ENCODE data around the gene MAP3K2.

DNA sequence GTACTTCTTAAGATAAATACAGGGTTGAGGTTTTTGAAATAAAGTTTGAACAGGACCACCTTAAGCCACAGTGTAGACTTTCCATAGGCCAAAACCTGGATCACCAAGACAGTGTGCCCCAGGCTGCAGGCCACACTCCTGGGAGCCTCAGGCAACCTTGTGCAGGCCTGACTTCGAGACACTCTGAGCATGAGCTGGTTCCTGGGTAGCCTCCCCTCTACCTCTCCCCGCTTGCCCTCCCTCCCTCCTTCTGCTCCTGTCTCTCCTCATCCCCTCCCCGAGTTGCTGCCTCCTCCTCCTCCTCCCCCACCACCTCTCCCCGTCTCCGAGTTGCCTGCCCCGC is 19.9 kb upstream of the MAP3K2 start:
- TF ChIP-seq, protein P1, sequence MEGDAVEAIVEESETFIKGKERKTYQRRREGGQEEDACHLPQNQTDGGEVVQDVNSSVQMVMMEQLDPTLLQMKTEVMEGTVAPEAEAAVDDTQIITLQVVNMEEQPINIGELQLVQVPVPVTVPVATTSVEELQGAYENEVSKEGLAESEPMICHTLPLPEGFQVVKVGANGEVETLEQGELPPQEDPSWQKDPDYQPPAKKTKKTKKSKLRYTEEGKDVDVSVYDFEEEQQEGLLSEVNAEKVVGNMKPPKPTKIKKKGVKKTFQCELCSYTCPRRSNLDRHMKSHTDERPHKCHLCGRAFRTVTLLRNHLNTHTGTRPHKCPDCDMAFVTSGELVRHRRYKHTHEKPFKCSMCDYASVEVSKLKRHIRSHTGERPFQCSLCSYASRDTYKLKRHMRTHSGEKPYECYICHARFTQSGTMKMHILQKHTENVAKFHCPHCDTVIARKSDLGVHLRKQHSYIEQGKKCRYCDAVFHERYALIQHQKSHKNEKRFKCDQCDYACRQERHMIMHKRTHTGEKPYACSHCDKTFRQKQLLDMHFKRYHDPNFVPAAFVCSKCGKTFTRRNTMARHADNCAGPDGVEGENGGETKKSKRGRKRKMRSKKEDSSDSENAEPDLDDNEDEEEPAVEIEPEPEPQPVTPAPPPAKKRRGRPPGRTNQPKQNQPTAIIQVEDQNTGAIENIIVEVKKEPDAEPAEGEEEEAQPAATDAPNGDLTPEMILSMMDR (conservative IDR thresholded peaks at IDR 0.05; ENCODE audit: low read depth, low read length) = no peak
- TF ChIP-seq EZH2phosphoT487 (IDR thresholded peaks at IDR 0.05; ENCODE audit: borderline replicate concordance, low read length) = no peak

All from PC-3 (cell line).